G401.6 (cell line): ENCODE data around the gene AIF1.

Experiments
- FAIRE-seq: peaks from 2 replicates; lab custom pipeline; 2012; peaks lifted over from hg19 to GRCh38; lab: Jason Lieb, UNC

AIF1 gene

GRCh38 chr6:31620586-31621319 lies 5.7 kb downstream of the AIF1 start, which contains the start of gene PRRC2A:
Gene PRRC2A, plus strand, starts transcription at chr6:31620715. Its CDS starts 2,075 bp downstream, at chr6:31622790.
- no peak for FAIRE-seq

- FAIRE-seq = no peak
These were observed 6.4 kb downstream of the AIF1 start for GRCh38 chr6:31621320-31621939.

- FAIRE-seq = no peak
These were observed 7.0 kb downstream of the AIF1 start for GRCh38 chr6:31621991-31622390.

GRCh38 chr6:31622684-31623091 lies 7.7 kb downstream of the AIF1 start:
- no peak for FAIRE-seq

- no peak for FAIRE-seq
These were observed 9.0 kb downstream of the AIF1 start for GRCh38 chr6:31624070-31624469.

- FAIRE-seq = no peak
These were observed 11.9 kb downstream of the AIF1 start for GRCh38 chr6:31626952-31627351.

- FAIRE-seq = no peak
These were observed 12.8 kb downstream of the AIF1 start for GRCh38 chr6:31627690-31628287.

GRCh38 chr6:31629014-31629413 lies 14.0 kb downstream of the AIF1 start:
- no peak for FAIRE-seq

GRCh38 chr6:31630177-31630934 lies 15.3 kb downstream of the AIF1 start:
- FAIRE-seq = no peak

- FAIRE-seq = no peak
These were observed 16.2 kb downstream of the AIF1 start for GRCh38 chr6:31631209-31631608.

- no peak for FAIRE-seq
These were observed 16.7 kb downstream of the AIF1 start for GRCh38 chr6:31631681-31632278.

GRCh38 chr6:31632279-31632946 lies 17.4 kb downstream of the AIF1 start:
- FAIRE-seq = no peak

GRCh38 chr6:31633447-31633846 lies 18.4 kb downstream of the AIF1 start:
- no peak for FAIRE-seq

GRCh38 chr6:31634131-31634530 lies 19.1 kb downstream of the AIF1 start:
- FAIRE-seq = no peak

GRCh38 chr6:31634969-31635575 lies 20.0 kb downstream of the AIF1 start:
- FAIRE-seq = no peak

GRCh38 chr6:31636698-31637596 lies 21.9 kb downstream of the AIF1 start:
- FAIRE-seq = no peak

GRCh38 chr6:31639043-31639442 lies 24.0 kb downstream of the AIF1 start:
- FAIRE-seq = no peak

GRCh38 chr6:31639449-31639861 lies 24.4 kb downstream of the AIF1 start:
- FAIRE-seq = no peak

GRCh38 chr6:31640612-31641011 lies 25.6 kb downstream of the AIF1 start:
- FAIRE-seq = no peak

GRCh38 chr6:31641370-31641769 lies 26.3 kb downstream of the AIF1 start:
- no peak for FAIRE-seq
